HFF-Myc (cell line): ENCODE results near the gene POLR1E.

Experiments
- DNase-seq: peaks from one replicate; pipeline ENCODE4 v3.0.0-alpha.2; 2011; ENCODE audit warnings: low read depth; ENCODE audit errors: extremely low read depth
- H3K4me3 ChIP-seq: replicated peaks from 2 replicates; pipeline ENCODE4 v1.5.1; 2011; ENCODE audit warnings: low read depth, mild to moderate bottlenecking, control low read depth, low read length
- CTCF ChIP-seq: IDR thresholded peaks from 2 replicates; pipeline ENCODE4 v1.5.1; 2012; ENCODE audit warnings: mild to moderate bottlenecking, low read depth, low read length, control low read depth; ENCODE audit errors: missing control alignments

Gene POLR1E

GRCh38 chr9:37541465-37541864 is 55.7 kb downstream of the POLR1E start:
- no peak for TF ChIP-seq CTCF
- H3K4me3 ChIP-seq, result no peak overlapping the region
- no peak for DNase-seq

- DNase-seq, result no peak
- no peak overlapping the region for H3K4me3 ChIP-seq
- TF ChIP-seq CTCF, result no peak
Observed at GRCh38 chr9:37542488-37542887, 56.7 kb downstream of the POLR1E start.

GRCh38 chr9:37542895-37543294 is 57.1 kb downstream of the POLR1E start:
- no peak for DNase-seq
- no peak for TF ChIP-seq CTCF
- no peak overlapping the region for H3K4me3 ChIP-seq

GRCh38 chr9:37543468-37543867 is 57.7 kb downstream of the POLR1E start:
- TF ChIP-seq CTCF, result no peak
- DNase-seq, result no peak
- no peak overlapping the region for H3K4me3 ChIP-seq

- no peak for DNase-seq
- no peak for TF ChIP-seq CTCF
- no peak overlapping the region for H3K4me3 ChIP-seq
Observed at GRCh38 chr9:37547328-37547878, 61.7 kb downstream of the POLR1E start.

GRCh38 chr9:37549527-37549926 is 63.8 kb downstream of the POLR1E start:
- no peak for TF ChIP-seq CTCF
- no peak for DNase-seq
- no peak overlapping the region for H3K4me3 ChIP-seq

- DNase-seq, result no peak
- no peak for TF ChIP-seq CTCF
- H3K4me3 ChIP-seq, result no peak overlapping the region
Observed at GRCh38 chr9:37550781-37551180, 65.0 kb downstream of the POLR1E start.
